Fibroblast of lung (primary cell): Measurements from ENCODE around the gene EPHB1.

Experiments used
- CTCF ChIP-seq, 2 donors: IDR thresholded peaks in 1 of 2; conservative IDR thresholded peaks in 1 of 2; 1 replicate in 1 of 2; 2 replicates in 1 of 2; pipeline ENCODE4 v1.5.1; 2011 to 2012; ENCODE audit warnings: low read length in 2 of 2, control low read depth in 1 of 2, inconsistent platforms in 1 of 2, low read depth in 1 of 2, mild to moderate bottlenecking in 1 of 2
- EZH2 ChIP-seq: IDR thresholded peaks from 2 replicates; pipeline ENCODE4 v1.5.1; 2012; ENCODE audit warnings: low read length, control low read depth, mild to moderate bottlenecking; ENCODE audit errors: missing control alignments

DNA sequence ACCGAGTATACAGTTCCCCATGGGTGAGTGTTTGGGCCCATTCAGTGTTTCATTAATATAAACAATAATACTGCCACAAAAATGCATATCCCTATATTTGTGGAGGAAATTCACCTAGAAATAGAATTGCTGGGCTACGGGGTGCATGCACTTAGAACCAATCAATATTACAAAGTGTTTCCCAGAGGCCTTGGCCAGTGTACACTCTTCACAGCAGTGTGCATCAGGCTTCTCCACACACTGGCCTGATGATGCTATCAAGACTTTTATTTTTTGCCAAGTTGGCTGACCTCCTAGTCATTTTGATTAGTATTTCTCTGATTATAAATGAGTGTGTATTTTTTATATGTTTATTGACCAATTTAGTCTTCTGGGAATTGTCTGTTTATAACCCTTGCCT, 323.7 kb downstream of the EPHB1 start:
- no peak for TF ChIP-seq CTCF (conservative IDR thresholded peaks at IDR 0.05 in 1 of 2, IDR thresholded peaks at IDR 0.05 in 1 of 2; ENCODE audit: low read depth in 1 of 2, low read length in 2 of 2)
- TF ChIP-seq EZH2 = no peak
